Measurements from ENCODE around the gene BAIAP2.
"Not testable (repeated sequence)": the region's sequence is repeated elsewhere in the genome, so short reads cannot be mapped to it uniquely, and the experiment has no call there.

BAIAP2 gene

DNA sequence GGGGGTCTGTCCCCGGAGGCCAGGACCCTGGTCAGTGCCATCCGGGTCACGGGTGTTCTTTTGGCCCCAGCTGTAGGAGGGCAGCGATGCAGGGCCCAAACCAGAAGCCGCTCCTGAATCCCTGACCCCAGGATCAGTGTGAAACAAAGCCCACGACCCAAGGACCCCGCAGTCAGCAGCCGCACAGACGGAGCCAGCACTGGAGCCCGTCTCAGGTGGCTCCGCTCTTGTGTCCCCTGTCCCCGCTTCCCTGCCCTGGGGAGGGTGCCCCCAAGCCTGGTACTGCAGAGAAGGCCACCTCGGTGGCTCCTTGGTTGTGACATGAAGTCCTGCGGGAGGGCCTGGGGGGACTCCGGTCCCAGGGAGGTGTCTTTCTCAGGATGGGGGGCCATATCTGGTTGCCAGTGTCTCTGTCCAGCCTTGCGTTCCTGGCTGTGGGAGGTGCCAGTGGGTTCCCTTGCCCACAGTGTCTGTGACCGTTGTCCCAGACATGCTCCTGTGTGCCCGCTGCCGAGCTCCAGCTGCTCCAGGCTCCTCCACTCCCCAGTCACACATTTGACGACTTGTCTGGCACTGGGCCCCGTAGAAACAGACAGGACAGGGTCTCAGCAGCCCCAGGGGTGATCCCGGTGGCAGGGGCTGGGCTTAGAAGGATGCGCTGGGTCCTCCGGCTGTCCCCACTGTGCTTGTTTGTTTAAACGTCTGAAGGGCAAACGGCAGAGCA, 33.6 kb downstream of the BAIAP2 start:
- DNase-seq (ENCODE audit: low spot score): no peak

DNA sequence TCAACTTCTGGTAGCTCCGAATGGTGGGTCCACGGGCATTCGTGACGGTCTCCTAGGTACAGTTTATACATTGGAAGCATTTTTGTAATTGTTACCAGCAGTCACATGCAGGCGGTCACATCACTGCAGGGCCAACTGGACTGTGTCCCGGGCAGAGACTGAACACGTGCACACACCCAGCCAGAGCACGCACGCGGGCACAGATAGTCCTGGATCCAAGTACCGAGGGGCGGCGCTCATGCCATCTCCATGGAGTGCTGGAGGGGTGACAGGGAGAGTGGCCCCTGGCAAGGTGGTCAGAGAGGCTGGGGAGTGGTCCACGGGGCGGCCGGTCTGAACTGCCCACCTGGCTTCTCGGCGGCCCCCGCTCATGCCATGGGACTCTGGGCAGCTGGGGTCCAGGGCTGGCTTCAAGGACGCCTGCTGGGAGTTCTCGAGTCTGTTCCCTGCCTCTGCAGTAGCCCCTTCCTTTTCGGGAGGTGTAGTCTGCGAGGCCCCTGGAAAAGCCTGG, 34.2 kb downstream of the BAIAP2 start:
- no peak for DNase-seq (ENCODE audit: low spot score)

DNA sequence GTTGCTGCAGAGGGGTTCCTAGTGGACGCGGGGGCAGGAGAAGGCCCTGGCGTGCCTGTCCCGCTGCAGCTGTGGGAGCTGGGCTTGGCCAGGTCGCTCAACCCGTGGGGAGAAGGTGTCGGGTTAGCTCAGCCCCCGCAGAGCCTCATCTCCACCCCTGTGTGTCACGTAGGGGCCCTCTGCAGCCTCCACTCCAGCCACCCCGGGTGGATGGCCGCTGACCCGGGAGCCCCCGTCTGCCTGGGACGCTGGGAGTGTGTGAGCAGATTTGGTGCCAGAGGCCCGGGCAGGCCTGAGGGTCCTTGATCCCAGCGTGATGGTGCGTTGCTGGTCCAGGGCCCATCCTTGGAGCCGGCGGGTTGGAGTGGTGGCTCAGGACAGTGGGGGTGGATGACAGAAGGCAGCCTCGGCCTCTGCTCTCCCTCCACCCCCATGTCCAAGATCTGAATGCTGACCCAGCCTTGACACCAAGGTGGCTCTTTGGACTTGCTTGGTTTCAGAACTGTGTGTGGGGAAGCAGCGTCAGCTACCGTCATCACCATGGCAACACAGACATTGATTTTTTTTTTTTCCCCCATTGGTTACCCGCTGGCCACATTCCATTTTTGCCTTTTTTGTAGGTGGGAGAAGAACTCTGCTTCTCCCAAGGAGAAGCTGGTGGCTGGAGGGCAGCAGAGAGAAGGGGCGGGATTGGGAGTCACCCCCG, 35.7 kb downstream of the BAIAP2 start:
- no peak for DNase-seq (ENCODE audit: low spot score)

DNA sequence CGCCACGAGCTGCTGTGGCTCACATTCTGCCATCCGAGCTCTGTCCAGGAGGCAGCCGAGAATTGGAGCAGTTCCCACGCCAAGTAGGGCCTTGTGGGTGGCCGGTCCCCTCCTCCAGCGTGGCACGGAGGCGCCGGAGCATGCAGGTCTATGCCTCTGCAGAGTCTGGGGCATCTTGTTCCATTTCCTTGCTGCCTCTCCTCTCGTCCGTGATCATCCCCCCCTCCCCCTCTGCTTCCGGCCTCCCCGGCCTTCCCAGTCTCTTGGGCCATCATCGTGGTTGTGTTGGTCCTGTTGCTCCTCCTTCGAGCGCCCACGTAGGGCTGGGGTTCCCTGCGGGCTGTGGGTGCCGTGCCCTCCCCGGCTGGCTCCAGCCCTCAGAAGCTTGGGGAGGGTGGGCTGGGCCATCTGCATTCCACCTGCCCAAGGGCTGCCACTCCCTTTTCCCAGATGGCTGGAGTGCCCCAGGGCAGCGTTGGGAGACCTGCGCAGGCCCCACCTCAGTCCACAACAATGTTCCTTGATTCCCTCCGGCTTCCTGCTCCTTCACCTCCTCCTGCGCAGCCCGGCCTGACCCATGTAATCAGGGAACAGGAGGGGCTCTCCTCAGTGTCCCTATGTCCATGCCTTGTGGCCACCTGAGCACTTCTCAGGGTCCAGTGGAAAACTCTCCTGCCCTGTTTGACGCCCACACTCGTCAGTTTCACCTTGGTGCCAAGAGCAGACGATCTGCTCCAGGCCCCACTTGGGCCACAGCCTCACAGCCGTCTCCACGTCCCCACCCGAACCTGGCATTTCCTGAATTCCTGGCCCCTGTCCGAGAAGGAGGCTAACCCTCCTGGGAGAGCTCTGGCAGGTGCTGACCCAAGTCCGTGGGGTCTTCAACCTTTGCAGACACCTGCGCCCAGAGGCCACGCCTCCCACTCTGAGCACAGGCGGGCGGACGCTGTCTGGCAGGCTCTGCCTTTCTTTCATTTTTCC, 37.1 kb downstream of the BAIAP2 start:
- no peak for DNase-seq (ENCODE audit: low spot score)

DNA sequence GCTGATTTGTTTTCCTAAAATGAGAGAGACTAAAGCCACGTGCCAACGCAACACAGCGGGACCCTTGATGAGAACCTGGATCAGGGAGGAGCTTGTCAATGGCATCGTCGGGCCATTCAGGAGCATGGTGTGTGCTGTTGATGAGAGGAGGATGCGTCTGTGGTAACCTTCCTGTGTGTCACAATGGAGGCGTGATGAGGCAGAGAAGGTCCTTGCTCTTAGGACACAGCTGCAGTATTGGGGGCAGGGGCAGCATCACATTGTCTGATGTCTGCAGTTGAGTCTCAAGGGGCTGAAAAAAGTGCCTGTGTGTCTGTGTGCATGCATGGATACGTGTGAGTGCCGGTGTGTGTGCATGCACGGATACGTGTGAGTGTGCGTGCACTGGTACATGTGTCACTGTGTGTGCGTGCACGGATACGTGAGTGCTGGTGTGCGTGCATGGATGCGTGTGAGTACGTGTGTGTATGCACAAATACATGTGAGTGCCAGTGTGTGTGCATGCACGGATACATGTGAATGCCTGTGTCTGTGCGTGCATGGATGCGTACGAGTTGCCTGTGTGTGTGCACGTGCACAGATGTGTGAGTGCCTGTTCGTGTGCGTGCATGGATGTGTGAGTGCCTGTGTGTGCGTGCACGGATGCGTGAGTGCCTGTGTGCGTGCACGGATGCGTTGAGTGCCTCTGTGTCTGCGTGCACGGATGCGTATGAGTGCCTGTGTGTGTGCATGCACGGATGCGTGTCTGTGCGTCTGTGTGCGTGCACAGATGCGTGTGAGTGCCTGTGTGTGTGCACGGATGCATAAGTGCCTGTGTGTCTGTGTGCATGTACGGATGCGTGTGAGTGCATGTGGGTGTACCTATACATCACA, 39.3 kb downstream of the BAIAP2 start:
- DNase-seq (ENCODE audit: low spot score): no peak

DNA sequence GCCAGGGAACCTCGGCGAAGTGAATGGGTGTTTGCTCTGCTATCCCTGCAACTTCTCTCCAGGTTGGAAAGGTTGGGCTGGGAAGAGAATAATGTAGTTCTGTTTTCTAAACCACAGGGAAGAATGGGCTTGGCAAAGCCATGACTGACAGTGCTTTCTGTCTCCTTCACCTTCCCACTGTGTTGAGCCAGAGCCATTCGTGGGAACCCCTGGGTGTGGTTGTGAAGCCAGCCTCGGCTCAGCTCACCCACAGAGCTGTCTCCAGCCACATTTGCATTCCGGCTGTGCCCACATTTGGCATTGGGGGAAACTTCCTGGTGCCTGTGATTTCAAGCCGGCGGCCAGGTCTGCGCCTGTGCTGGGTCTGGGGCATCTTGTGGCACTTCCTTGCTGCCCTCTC, 39.9 kb downstream of the BAIAP2 start:
- DNase-seq (ENCODE audit: low spot score): no peak

DNA sequence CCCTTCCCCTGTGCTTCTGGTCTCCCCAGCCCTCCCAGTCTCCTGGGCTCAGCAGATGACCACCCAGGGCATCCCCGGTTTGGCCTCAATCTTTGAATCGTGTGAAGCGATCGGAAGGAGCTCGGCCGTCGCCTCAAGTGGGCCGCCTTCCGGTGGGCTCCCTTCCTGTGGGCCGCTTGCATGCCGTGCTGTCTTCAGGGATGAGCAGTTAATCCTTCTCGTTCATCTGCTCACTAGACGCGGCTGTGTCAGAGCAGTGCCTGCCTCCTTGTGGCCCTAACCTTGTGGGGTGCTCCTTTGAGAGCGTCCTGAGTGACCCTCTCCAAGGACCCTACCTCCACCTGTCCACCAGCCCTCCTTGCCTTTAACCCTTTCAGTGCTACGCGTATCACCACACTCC, 40.4 kb downstream of the BAIAP2 start:
- no peak for DNase-seq (ENCODE audit: low spot score)

DNA sequence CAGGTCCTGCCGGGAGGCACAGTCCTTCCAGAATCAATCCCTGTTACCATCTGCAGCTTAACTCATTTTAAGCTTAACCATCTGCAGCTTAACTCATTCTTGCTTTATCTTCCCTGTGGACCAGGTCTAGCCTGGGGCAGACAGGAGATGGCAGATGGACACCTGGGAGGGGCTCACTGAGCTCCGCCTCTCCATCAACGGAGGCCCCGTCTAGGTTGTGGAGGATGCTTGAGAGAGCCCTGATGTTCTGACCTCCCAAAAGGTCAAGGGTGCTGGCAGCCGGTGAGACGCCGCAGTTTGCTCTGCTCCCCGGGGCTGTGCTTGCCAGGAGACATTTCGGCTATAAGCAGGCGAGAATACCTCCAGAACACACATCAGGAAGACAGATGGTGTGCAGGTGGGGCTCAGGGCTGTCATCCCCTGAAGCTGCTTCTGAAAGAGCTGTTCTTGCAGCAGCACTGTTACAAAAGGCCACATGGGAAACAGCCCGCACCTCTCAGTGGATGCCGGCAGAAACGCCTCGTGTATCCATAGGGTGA, 41.3 kb downstream of the BAIAP2 start:
- DNase-seq (ENCODE audit: low spot score): no peak

DNA sequence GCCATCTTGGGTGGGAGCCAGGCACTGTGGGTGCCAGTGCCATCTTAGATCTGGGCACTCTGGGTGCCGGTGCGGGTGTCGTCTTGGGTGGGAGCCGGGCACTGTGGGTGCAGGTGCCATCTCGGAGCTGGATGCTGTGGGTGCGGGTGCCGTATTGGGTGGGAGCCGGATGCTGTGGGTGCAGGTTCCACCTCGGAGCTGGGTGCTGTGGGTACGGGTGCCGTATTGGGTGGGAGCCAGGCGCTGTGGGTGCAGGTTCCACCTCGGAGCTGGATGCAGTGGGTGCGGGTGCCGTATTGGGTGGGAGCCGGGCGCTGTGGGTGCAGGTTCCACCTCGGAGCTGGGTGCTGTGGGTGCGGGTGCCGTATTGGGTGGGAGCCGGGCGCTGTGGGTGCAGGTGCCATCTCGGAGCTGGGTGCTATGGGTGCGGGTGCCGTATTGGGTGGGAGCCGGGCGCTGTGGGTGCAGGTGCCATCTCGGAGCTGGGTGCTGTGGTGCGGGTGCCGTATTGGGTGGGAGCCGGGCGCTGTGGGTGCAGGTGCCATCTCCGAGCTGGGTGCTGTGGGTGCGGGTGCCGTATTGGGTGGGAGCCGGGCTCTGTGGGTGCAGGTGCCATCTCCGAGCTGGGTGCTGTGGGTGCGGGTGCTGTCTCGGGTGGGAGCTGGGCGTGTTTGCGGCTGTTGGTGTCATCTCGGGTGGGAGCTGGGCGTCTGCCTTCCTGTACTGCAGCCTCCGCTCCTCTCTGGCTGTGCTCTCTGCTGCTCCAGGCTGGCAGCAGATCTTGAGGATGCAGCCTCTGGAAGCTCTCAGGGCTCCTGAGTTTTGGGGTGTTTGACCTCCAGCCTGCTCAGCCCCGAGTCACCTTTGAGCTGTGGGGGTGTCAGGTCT, 43.3 kb downstream of the BAIAP2 start:
- not testable (repeated sequence) for DNase-seq (ENCODE audit: low spot score)

DNA sequence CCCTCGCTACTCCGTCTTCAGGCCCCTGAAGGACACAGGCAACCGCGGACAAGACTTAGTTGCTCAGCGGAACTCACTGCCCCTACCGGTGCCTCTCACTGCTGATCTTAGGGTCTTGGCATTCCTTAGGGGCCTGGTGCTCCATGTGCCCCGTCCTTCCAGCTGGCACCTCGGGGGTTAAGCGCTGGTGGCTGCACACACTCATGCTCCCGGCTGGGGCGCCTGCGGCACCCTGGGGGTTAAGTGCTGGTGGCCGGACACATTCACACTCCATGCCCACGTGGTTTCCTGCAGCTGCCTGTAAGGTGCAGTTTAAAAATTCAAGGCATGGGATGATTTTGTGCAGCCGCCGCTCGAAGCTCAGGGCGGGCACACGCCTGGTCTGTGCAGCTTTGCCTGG, 45.1 kb downstream of the BAIAP2 start:
- DNase-seq (ENCODE audit: low spot score): no peak

DNA sequence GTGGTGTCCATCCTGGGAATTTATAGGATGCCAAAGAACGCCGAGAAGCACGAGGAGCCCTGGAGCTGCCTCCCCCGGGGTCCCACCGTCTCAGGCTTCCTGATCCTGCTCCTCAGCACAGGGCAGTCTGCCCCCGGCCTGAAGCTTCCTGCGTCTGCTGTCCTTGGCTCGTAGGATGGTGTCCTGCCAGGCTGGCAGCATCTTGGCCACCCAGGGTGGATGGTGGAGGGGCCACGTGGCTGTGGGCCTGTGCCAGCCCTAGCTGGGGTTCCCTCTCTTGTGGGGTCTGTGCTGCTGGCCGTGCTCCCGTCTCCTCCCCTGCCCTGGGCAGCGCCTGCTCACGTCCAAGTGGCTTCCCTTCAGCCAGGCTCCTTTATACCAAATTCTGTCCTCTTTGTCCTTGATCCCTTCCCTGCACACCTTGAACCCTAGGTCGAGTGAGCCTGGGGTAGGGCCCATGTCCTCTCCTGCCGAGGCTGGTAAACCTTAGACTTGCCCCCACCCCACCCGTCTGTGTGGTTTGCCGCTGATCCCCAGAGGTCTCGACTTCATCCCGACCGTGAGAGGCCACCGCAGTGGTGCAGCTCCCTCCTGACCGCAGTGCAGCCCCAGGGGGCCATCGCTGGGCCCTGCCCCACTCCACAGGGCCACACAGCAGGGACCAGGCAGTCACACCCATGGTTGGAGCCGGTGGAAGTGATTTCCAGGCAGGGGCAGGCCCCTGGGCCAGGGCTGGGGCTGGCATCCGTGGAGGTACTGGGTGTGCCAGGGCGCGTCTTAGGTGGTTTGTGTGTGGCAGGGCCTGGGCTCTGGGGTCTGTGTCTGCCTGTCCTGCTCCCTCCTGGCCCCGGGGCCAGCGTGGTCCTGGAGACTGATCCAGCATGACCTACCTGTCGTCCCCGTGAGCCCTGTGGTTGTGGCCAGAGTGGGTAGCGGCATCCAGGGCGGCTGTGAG, 46.5 kb downstream of the BAIAP2 start:
- no peak for DNase-seq (ENCODE audit: low spot score)

DNA sequence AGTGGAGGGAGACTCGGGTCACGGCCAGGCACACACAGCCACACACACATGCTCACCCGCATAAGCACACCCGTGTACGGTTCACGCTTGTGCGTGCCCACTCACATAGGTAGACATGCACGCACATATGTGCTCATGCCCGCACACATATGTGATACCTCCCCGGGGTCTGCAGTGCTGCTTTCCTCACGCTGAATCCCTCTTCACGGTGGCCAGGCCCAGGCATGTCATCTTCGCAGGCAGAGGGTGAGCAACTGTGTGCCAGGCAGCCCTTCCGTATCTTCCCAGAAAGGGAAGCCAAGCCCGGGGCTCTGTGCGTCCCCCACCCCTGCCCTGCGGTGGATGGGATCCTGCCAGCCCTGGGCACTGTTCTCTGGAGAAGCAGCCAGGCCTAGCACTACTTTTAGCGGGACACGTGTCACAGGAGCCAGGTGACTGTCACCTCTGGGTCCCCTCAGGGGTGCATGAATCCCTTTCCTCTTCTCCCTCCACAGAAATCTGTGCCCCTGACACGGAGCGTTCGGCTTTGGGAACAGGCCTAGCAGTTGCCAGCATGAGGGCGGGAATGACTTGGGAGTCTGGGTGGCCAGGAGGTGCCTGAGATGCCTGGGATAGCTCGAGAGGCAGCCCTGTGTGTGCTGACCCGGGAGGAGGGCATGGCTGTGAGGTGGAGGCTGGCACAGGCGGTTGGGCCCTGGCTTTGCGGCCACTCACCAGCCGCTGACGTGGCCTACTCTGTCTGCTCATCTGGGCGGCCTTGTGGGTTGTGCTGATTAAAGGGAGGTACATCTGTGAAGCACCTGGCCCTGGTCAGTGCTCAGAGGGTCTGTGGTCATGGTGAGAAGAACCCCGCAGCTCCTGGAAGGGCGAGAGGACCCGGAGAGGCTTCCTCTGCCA, 47.5 kb downstream of the BAIAP2 start:
- no peak for DNase-seq (ENCODE audit: low spot score)

DNA sequence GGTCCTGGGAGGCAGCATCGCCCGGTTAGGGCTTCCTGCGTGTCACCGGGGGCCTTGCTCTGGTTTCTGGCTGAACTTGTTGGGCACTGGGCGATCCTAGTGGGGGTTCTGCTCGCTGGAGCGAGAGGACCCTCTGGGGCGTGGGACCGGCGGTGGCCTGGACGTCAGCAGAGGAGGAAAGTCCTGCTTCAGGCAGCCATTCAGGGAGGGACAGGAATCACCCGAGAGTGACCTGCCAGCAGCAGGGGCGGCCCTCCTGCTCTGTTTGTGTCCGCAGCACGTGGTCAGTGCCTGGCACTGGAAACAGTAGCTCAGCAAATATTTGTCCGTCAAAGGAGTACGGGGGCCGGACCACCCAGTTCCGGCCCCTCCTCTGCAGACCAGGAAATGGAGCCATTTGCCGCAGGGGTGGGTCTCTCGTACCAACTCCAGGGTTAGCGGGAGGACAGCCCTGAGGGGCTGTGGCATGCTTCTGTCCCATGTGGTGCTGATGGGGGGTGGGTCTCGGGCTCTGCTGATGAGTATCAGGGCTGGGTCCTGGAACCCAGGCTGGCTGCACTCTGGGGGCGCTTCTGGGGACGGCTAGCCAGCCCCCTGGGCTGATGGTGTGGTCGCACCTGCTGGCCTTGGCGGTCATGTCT, 48.3 kb downstream of the BAIAP2 start:
- DNase-seq (ENCODE audit: low spot score): no peak

DNA sequence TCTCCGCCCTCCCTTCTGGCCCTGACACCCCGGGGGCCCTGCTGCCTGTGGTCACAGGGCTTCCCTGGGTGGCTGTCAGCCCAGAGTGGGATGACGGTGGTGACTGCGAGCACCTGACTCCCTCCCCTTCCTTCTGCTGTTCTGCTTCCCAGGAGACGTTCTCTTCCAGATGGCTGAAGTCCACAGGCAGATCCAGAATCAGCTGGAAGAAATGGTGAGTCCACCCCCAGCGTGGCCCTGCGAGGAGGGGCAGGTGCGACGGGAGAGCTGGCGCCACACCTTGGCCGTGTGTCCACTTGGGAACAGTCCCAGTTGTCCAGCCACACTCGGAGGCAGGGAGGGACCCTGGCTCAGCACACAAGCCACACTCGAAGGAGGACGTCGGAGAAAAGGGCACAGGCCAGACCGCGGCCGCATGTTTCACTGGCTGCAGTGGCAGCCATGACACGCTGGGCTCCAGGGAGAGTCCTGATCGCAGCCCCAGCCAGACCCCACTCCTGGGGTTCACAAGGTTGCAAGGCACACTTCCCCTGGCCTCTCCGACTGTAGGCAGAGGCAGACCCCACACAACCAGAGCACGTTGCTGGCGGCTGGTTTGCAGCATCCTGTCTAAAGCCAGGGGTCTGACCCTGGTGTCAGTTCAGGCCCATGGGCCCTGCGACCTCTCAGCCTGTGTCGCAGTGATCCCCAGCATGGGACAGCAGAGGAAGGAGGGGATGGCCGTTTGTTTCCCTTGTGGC, 49.9 kb downstream of the BAIAP2 start:
- no peak for DNase-seq (ENCODE audit: low spot score)

DNA sequence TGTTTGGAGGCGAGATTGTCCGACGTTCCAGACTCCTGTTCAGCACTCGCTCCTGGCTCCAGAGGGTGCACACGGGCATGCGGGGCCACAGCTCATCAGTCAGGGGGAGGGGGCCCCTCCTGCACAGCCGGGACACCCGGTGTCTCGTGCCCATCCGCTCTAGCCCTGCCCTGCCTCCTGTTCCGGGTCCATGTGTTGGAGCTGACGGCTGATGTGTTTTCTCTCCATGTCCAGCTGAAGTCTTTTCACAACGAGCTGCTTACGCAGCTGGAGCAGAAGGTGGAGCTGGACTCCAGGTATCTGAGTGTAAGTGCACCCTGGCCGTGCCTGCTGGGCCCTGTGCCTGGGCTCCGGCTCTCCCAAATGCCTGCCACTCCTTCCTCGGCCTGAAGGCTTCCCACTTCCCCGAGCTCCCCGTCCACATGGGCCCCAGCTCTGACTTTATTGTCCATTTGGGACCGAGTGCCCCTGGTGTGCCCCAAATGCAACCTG, 50.5 kb downstream of the BAIAP2 start:
- no peak for DNase-seq (ENCODE audit: low spot score)

DNA sequence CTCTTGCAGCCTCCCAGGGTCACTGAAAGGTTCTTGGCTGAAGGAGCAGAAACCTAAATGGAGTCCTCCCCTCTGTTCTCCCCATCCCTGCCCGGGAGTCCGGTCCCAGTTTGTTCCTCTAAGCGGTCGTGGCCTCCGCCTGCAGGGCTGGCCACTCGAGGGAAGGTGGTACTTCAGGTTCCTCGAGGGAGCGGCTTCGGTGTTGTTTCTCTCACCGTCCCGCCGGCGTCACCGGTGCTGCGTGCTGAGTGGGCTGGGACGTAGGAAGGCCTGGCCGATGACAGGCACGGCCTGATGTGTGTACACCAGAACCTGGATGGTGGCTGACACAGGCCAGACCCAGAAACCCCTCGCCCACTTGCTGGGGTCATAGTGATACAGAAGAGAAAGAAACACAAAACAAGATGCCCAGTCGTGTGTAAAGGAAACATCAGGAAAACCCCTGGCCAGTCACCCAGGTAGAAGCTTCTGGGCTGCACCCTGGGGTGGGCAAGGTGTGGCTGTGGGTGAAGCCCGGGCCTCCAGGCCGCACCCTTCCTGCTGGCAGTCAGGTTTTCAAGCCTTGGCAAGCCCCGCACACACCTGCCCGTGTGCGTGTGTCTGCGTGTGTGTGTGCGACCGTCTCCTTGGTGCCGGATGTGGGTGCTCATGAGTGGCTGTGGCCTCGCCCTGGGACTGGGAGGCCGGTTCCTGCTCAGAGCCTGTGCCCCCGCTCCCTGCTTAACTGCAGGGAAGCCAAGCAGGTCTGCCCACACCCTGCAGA, 52.0 kb downstream of the BAIAP2 start:
- no peak for DNase-seq (ENCODE audit: low spot score)

All from left forelimb (tissue), 1 donor.